Activated CD8-positive, alpha-beta memory T cell treated with anti-CD3 and anti-CD28 coated beads for 24 hours (primary cell): Measurements from ENCODE around the gene DCN.
"Not testable (repeated sequence)": the region's sequence is repeated elsewhere in the genome, so short reads cannot be mapped to it uniquely, and the experiment has no call there.

Source experiments
- DNase-seq: peaks from one replicate; pipeline ENCODE4 v3.0.0-alpha.2; 2020

The DCN gene

GRCh38 chr12:91182636-91183455 lies at the start of gene DCN:
DCN (minus strand) TSS chr12:91182817; CDS start chr12:91178552, 4,265 bp downstream.
- DNase-seq, result no peak

GRCh38 chr12:91230841-91231240 lies 48.2 kb upstream of the DCN start:
- DNase-seq, result no peak

- no peak for DNase-seq
Measured at GRCh38 chr12:91226951-91227350, 44.3 kb upstream of the DCN start.

GRCh38 chr12:91225316-91225715 lies 42.7 kb upstream of the DCN start:
- DNase-seq, result no peak

- no peak for DNase-seq
Measured at GRCh38 chr12:91224401-91224800, 41.8 kb upstream of the DCN start.

- DNase-seq, result no peak
Measured at GRCh38 chr12:91222746-91223145, 40.1 kb upstream of the DCN start.

- DNase-seq, result no peak
Measured at GRCh38 chr12:91219919-91220318, 37.3 kb upstream of the DCN start.

GRCh38 chr12:91219511-91219910 lies 36.9 kb upstream of the DCN start:
- DNase-seq, result no peak

- DNase-seq, result no peak
Measured at GRCh38 chr12:91216871-91217270, 34.3 kb upstream of the DCN start.

- DNase-seq, result no peak
Measured at GRCh38 chr12:91215940-91216454, 33.4 kb upstream of the DCN start.

GRCh38 chr12:91211866-91212265 lies 29.2 kb upstream of the DCN start:
- no peak for DNase-seq

GRCh38 chr12:91210618-91211017 lies 28.0 kb upstream of the DCN start:
- DNase-seq, result no peak

GRCh38 chr12:91210144-91210543 lies 27.5 kb upstream of the DCN start:
- DNase-seq, result no peak

GRCh38 chr12:91207301-91207700 lies 24.7 kb upstream of the DCN start:
- not testable (repeated sequence) for DNase-seq

GRCh38 chr12:91205811-91206210 lies 23.2 kb upstream of the DCN start:
- DNase-seq, result no peak

GRCh38 chr12:91204421-91204820 lies 21.8 kb upstream of the DCN start:
- DNase-seq, result no peak

- no peak for DNase-seq
Measured at GRCh38 chr12:91203610-91204009, 21.0 kb upstream of the DCN start.

GRCh38 chr12:91202390-91202789 lies 19.8 kb upstream of the DCN start:
- DNase-seq, result no peak

- DNase-seq, result no peak
Measured at GRCh38 chr12:91196436-91196835, 13.8 kb upstream of the DCN start.

- no peak for DNase-seq
Measured at GRCh38 chr12:91194500-91194899, 11.9 kb upstream of the DCN start.

GRCh38 chr12:91191513-91192111 lies 9.0 kb upstream of the DCN start:
- DNase-seq, result no peak

GRCh38 chr12:91189516-91189915 lies 6.9 kb upstream of the DCN start:
- DNase-seq, result no peak

- DNase-seq, result no peak
Measured at GRCh38 chr12:91188778-91189177, 6.2 kb upstream of the DCN start.

GRCh38 chr12:91186156-91186555 lies 3.5 kb upstream of the DCN start:
- no peak for DNase-seq
